ENCODE measurements around the gene NEUROG2.

GRCh38 chr4:112531146-112531545 is 15.2 kb upstream of the NEUROG2 start:
- TF ChIP-seq CTCF (optimal IDR thresholded peaks at IDR 0.05 in 1 of 3, IDR thresholded peaks at IDR 0.05 in 1 of 3, conservative IDR thresholded peaks at IDR 0.05 in 1 of 3; ENCODE audit: extremely low read depth in 1 of 3, insufficient read depth in 2 of 3, low read length in 3 of 3) (no peak), EZH2 (IDR thresholded peaks at IDR 0.05; ENCODE audit: low read length) (no peak)

Measured in keratinocyte (primary cell).